H1 (cell line): ENCODE results near the gene RNF5. TPM values are rescaled to one million over a fixed set of nuclear protein-coding genes. Genes with fewer than 3 reads are reported as not detected.

Experiments
- ATF2 ChIP-seq: IDR thresholded peaks from 2 replicates; pipeline ENCODE4 v1.6.1; 2012; ENCODE audit warnings: low read length, inconsistent platforms
- ATF3 ChIP-seq: IDR thresholded peaks from 2 replicates; pipeline ENCODE4 v1.6.1; 2011; ENCODE audit warnings: low read depth, mild to moderate bottlenecking, low read length; ENCODE audit not compliant: insufficient read depth
- CBX5 ChIP-seq: fragments of 300-800, 300-1000 bp; sonication (generic); IDR thresholded peaks from 2 replicates; pipeline ENCODE4 v1.7.1; 2016; ENCODE audit warnings: antibody characterized with exemption, low read length, low read depth
- CTCF ChIP-seq, 3 experiments: IDR thresholded peaks; 1 replicate in 2 of 3; 2 replicates in 1 of 3; pipeline versions ENCODE4 v1.5.1 to v1.6.1; 2011; ENCODE audit warnings: low read length in 3 of 3, mild to moderate bottlenecking in 3 of 3, inconsistent platforms in 2 of 3, low read depth in 1 of 3, moderate library complexity in 1 of 3; ENCODE audit not compliant: insufficient read depth in 1 of 3; ENCODE audit errors: control extremely low read depth in 1 of 3
- GTF2F1 ChIP-seq: IDR thresholded peaks from 2 replicates; pipeline ENCODE4 v1.6.1; 2012; ENCODE audit warnings: low read depth, low read length, improper control_type of control experiment, borderline replicate concordance
- HDAC2 ChIP-seq, 2 experiments: fragments of 300-600 bp in 1 of 2; sonication (generic) in 1 of 2; IDR thresholded peaks; 2 replicates each; pipeline ENCODE4 v1.6.1; 2011 to 2012; ENCODE audit warnings: low read depth in 2 of 2, low read length in 2 of 2, mild to moderate bottlenecking in 2 of 2, moderate library complexity in 2 of 2, borderline replicate concordance in 1 of 2, inconsistent platforms in 1 of 2
- POLR2AphosphoS5 ChIP-seq: IDR thresholded peaks from 2 replicates; pipeline ENCODE4 v1.6.1; 2011; ENCODE audit warnings: low read depth, low read length
- POU5F1 ChIP-seq: IDR thresholded peaks from 2 replicates; pipeline ENCODE4 v1.6.1; 2011; ENCODE audit warnings: low read depth, mild to moderate bottlenecking, low read length, moderate library complexity
- RAD21 ChIP-seq, 2 experiments: IDR thresholded peaks in 1 of 2; conservative IDR thresholded peaks in 1 of 2; 2 replicates each; pipeline ENCODE4 v1.6.1; 2011; ENCODE audit warnings: low read depth in 2 of 2, low read length in 2 of 2, improper control_type of control experiment in 1 of 2, inconsistent platforms in 1 of 2, mild to moderate bottlenecking in 1 of 2, moderate library complexity in 1 of 2
- SAP30 ChIP-seq: fragments of 300-600 bp; sonication (generic); IDR thresholded peaks from 2 replicates; pipeline ENCODE4 v1.7.1; 2012; ENCODE audit warnings: low read length, moderate library complexity, mild to moderate bottlenecking, inconsistent platforms; ENCODE audit not compliant: insufficient read depth, insufficient replicate concordance
- SIN3A ChIP-seq, 2 experiments: IDR thresholded peaks in 1 of 2; conservative IDR thresholded peaks in 1 of 2; 2 replicates each; pipeline ENCODE4 v1.6.1; 2011 to 2012; ENCODE audit warnings: low read length in 2 of 2, improper control_type of control experiment in 1 of 2, low read depth in 1 of 2, mild to moderate bottlenecking in 1 of 2
- SP4 ChIP-seq: IDR thresholded peaks from 2 replicates; pipeline ENCODE4 v1.6.1; 2012; ENCODE audit warnings: low read length, inconsistent platforms
- SUZ12 ChIP-seq: fragments of 200-600 bp; sonication (generic); IDR thresholded peaks from 2 replicates; pipeline ENCODE4 v1.6.1; 2012; ENCODE audit warnings: mild to moderate bottlenecking, inconsistent platforms, low read length, moderate library complexity, mixed read lengths
- TBP ChIP-seq: IDR thresholded peaks from 2 replicates; pipeline ENCODE4 v1.6.1; 2011; ENCODE audit warnings: low read depth, low read length, improper control_type of control experiment
- TCF12 ChIP-seq: IDR thresholded peaks from 2 replicates; pipeline ENCODE4 v1.6.1; 2011; ENCODE audit warnings: low read depth, mild to moderate bottlenecking, low read length
- polyA plus RNA-seq, 7 experiments: library from polyadenylated mRNA; depleted of rRNA in 3 of 7; stranded (reverse) in 5 of 7; unstranded in 2 of 7; fragments of >200 nt in 5 of 7; fragments of 200-250 nt in 2 of 7; gene quantifications; 1 replicate in 5 of 7; 2 replicates in 1 of 7; 4 replicates in 1 of 7; pipeline versions ENCODE4 v1.2.1 to v1.2.3, GENCODE V29; 2011 to 2013; ENCODE audit warnings: missing spikeins in 2 of 7, mixed read lengths in 2 of 7
- total RNA-seq: library from RNA; stranded (reverse); fragmentation: NEBNext Ultra II Directional; extraction: Animal tissue kit (Norgen Biotek cat#: 25700); gene quantifications from 2 replicates; pipeline ENCODE4 v1.2.1, GENCODE V29; 2021

The RNF5 gene
- total and polyA plus RNA-seq, 2 of the 8 experiments (the other 6 are each of a cell fraction or from before 2014, with no cell fraction given), result 90.0 to 158 TPM

- TF ChIP-seq SP4 (no peak; the same call in 1 of the 2 replicates), RAD21 (IDR thresholded peaks at IDR 0.05 in 1 of 2, conservative IDR thresholded peaks at IDR 0.05 in 1 of 2; ENCODE audit: low read depth in 2 of 2, low read length in 2 of 2) (0 out of 4 replicates have a peak, but pooled peaks of 1 of the 2 experiments have one; percentile 9), TBP (peak; percentile 62; the same call in 1 of the 2 replicates), POLR2AphosphoS5 (peak; percentile 60; the same call in 1 of the 2 replicates), HDAC2 (IDR thresholded peaks at IDR 0.05; ENCODE audit: borderline replicate concordance in 1 of 2, low read depth in 2 of 2, low read length in 2 of 2) (peak in 1 of 2 experiments; percentile 32; a peak in 2 of 4 replicates), CBX5 (no peak), SUZ12 (no peak), SIN3A (conservative IDR thresholded peaks at IDR 0.05 in 1 of 2, IDR thresholded peaks at IDR 0.05 in 1 of 2; ENCODE audit: low read depth in 1 of 2, low read length in 2 of 2) (peak; percentile 91 to 93), ATF3 (peak; percentile 79), GTF2F1 (no peak), SAP30 (peak; percentile 94), CTCF (IDR thresholded peaks at IDR 0.05; ENCODE audit: control extremely low read depth in 1 of 3, insufficient read depth in 1 of 3, low read depth in 1 of 3, low read length in 3 of 3) (peak in 2 of 3 experiments; percentile 13 to 24; a peak in 3 of 4 replicates), POU5F1 (no peak), TCF12 (0 out of 2 replicates have a peak, but pooled peaks have one; percentile 45), ATF2 (0 out of 2 replicates have a peak, but pooled peaks have one; percentile 57)
Observed at GRCh38 chr6:32153564-32154513, 24.4 kb upstream of the RNF5 start, which contains the start of gene PPT2 (continued).
